PFSK-1 (cell line): Measurements from ENCODE around the gene CLINT1.

Experiments used
- FOXP2 ChIP-seq: optimal IDR thresholded peaks from 2 replicates; pipeline ENCODE3; 2011; ENCODE audit warnings: borderline replicate concordance, control low read depth, inconsistent platforms; ENCODE audit not compliant: insufficient read depth; ENCODE audit errors: extremely low read length, extremely low read depth
- POLR2AphosphoS5 ChIP-seq: IDR thresholded peaks from 2 replicates; pipeline ENCODE4 v1.6.1; 2012; ENCODE audit warnings: low read depth, mild to moderate bottlenecking, control low read depth, low read length, moderate library complexity
- SIN3A ChIP-seq: IDR thresholded peaks from 2 replicates; pipeline ENCODE4 v1.6.1; 2012; ENCODE audit warnings: mild to moderate bottlenecking, low read length, moderate library complexity, borderline replicate concordance; ENCODE audit not compliant: insufficient read depth
- TAF1 ChIP-seq: IDR thresholded peaks from 2 replicates; pipeline ENCODE4 v1.6.1; 2012; ENCODE audit warnings: low read length, control low read depth, borderline replicate concordance; ENCODE audit not compliant: insufficient read depth
- TF ChIP-seq, protein P1 (sequence below), 2 experiments: IDR thresholded peaks; 2 replicates each; pipeline versions ENCODE4 v1.6.1 to v1.8.0; 2011 to 2012; ENCODE audit warnings: low read depth in 2 of 2, low read length in 2 of 2, control low read depth in 1 of 2, inconsistent platforms in 1 of 2, mild to moderate bottlenecking in 1 of 2, moderate library complexity in 1 of 2; ENCODE audit not compliant: insufficient read depth in 1 of 2

CLINT1 gene

GRCh38 chr5:157800137-157800536 lies 58.8 kb downstream of the CLINT1 start:
- TF ChIP-seq POLR2AphosphoS5: no peak
- TF ChIP-seq, protein P1, sequence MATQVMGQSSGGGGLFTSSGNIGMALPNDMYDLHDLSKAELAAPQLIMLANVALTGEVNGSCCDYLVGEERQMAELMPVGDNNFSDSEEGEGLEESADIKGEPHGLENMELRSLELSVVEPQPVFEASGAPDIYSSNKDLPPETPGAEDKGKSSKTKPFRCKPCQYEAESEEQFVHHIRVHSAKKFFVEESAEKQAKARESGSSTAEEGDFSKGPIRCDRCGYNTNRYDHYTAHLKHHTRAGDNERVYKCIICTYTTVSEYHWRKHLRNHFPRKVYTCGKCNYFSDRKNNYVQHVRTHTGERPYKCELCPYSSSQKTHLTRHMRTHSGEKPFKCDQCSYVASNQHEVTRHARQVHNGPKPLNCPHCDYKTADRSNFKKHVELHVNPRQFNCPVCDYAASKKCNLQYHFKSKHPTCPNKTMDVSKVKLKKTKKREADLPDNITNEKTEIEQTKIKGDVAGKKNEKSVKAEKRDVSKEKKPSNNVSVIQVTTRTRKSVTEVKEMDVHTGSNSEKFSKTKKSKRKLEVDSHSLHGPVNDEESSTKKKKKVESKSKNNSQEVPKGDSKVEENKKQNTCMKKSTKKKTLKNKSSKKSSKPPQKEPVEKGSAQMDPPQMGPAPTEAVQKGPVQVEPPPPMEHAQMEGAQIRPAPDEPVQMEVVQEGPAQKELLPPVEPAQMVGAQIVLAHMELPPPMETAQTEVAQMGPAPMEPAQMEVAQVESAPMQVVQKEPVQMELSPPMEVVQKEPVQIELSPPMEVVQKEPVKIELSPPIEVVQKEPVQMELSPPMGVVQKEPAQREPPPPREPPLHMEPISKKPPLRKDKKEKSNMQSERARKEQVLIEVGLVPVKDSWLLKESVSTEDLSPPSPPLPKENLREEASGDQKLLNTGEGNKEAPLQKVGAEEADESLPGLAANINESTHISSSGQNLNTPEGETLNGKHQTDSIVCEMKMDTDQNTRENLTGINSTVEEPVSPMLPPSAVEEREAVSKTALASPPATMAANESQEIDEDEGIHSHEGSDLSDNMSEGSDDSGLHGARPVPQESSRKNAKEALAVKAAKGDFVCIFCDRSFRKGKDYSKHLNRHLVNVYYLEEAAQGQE (IDR thresholded peaks at IDR 0.05; ENCODE audit: insufficient read depth in 1 of 2, low read depth in 2 of 2, low read length in 2 of 2): no peak
- no peak for TF ChIP-seq SIN3A
- no peak for TF ChIP-seq TAF1
- TF ChIP-seq FOXP2: no peak

DNA sequence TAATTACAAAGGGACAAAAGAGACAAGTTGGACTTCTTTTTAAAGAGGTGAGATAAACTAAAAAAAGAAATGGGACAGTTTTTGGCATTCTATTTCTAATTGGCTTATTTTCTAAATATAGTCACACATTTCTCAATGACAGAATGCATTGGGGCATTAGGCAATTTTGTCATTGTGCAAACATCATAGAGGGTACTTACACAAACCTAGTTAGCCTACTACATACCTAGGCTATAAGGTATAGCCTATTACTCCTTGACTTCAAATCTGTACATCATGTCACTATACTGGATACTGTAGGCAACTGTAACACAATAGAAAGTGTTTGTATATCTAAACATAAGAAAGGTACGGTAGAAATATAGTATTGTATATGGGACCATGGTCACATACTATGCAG lies 59.4 kb downstream of the CLINT1 start:
- no peak for TF ChIP-seq POLR2AphosphoS5
- TF ChIP-seq, protein P1 (IDR thresholded peaks at IDR 0.05; ENCODE audit: insufficient read depth in 1 of 2, low read depth in 2 of 2, low read length in 2 of 2): no peak
- TF ChIP-seq FOXP2: no peak
- TF ChIP-seq TAF1: no peak
- TF ChIP-seq SIN3A: no peak

DNA sequence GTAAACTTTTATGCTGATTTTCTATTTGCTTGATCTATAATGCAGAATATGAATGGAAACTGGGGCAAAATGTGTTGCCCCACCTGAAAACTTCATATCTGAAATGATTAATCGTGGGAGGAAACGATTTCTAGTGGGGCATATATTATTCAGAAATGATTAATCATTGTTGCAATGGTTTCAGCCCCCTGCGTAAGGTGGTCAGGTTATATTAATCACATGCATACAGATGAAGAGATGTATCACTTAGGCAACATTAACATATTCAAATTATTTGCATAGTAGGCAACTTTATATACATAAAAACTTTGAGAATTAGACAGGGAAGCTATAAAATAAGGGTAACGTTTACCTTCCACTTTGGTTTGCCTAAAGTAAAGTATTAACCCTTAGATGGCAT lies 65.6 kb downstream of the CLINT1 start:
- no peak for TF ChIP-seq SIN3A
- TF ChIP-seq FOXP2: no peak
- no peak for TF ChIP-seq POLR2AphosphoS5
- TF ChIP-seq TAF1: no peak
- TF ChIP-seq, protein P1 (IDR thresholded peaks at IDR 0.05; ENCODE audit: insufficient read depth in 1 of 2, low read depth in 2 of 2, low read length in 2 of 2): no peak

DNA sequence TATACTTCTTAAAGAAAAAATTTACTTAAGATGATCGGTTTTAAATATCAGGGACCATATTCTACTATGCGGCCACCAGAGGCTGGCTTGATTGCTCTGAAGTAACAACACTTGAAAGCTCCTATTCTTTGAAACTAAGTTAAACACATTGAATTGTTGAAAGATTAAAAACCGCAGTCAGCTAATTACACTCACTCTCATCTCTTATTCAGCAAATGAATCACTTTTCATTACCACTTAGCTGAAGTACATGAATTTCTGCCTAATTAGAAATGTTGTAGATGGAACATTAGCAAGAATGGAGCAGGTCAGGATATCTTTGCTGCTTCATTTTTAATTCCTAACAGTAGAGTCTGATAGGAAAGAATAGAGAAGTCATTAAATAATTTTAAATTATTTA lies 73.1 kb downstream of the CLINT1 start:
- TF ChIP-seq, protein P1 (IDR thresholded peaks at IDR 0.05; ENCODE audit: insufficient read depth in 1 of 2, low read depth in 2 of 2, low read length in 2 of 2): no peak
- no peak for TF ChIP-seq SIN3A
- TF ChIP-seq POLR2AphosphoS5: no peak
- no peak for TF ChIP-seq TAF1
- TF ChIP-seq FOXP2: no peak

DNA sequence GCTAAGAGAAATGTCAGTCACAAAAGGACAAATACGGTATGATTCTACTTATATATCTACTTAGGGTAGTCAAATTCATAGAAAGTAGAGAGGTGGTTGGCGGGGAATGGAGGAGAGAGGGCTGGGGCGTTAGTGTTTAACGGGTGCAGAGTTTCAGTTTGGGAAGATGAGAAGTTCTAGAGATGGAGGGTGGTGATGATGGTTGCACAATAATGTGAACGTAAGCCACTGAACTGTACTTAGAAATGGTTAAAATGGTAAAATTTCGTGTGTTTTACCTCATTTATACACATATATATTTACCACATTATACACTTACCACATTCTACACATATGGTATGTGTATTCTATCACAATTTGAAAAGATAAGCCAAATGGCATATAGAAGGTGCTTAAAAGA lies 79.7 kb downstream of the CLINT1 start:
- TF ChIP-seq, protein P1 (IDR thresholded peaks at IDR 0.05; ENCODE audit: insufficient read depth in 1 of 2, low read depth in 2 of 2, low read length in 2 of 2): no peak
- TF ChIP-seq TAF1 (no peak), SIN3A (no peak), POLR2AphosphoS5 (no peak), FOXP2 (no peak)
